ENCODE results near the gene CRB3. TPM values are rescaled to one million over a fixed set of nuclear protein-coding genes. Genes with fewer than 3 reads are reported as not detected.
A peak's percentile ranks its signal among the peaks of the same experiment; 100 is the strongest.

Gene CRB3
- total and polyA plus RNA-seq, 9 of the 15 experiments (the other 6 are each of a cell fraction or from before 2014, with no cell fraction given): 0.49 TPM; not detected in 8

DNA sequence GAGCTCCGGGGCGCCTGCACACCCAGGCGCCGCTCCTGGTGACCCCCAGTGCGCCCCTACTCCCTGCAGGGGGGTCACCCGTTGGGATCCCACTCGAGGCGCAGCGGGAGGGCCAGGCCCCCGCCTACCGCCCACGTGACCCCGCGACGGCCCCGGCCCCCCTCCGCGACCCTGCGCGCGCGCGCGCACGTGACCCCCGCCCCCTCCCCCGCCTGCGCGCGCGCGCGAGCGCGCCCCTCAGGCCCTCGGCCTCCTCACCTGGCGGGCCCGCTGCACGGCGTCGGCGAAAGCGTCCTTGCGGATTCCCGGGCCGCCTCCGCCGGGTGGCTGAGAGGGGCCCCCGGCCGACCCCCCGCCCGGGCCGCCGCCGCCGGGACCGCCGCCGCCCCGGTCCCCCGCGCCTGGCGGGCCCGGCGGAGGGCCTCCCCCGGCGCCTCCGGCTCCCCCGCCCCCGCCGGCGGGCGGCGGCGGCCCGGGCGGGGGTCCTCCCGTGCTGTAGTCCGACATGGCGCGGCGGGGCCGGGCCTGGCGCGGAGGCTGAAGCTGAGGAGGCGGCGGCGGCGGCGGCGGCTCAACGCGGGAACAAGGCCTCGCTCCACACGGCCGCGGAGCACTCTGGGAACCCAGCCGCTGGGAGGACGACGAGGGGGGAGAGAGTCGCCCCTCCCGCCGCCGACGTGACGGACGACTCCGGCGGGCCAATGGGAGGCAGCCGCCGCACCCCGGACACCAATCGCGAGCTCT lies 39.7 kb upstream of the CRB3 start, which contains the start of gene KHSRP (continued):
- TF ChIP-seq, protein P1, sequence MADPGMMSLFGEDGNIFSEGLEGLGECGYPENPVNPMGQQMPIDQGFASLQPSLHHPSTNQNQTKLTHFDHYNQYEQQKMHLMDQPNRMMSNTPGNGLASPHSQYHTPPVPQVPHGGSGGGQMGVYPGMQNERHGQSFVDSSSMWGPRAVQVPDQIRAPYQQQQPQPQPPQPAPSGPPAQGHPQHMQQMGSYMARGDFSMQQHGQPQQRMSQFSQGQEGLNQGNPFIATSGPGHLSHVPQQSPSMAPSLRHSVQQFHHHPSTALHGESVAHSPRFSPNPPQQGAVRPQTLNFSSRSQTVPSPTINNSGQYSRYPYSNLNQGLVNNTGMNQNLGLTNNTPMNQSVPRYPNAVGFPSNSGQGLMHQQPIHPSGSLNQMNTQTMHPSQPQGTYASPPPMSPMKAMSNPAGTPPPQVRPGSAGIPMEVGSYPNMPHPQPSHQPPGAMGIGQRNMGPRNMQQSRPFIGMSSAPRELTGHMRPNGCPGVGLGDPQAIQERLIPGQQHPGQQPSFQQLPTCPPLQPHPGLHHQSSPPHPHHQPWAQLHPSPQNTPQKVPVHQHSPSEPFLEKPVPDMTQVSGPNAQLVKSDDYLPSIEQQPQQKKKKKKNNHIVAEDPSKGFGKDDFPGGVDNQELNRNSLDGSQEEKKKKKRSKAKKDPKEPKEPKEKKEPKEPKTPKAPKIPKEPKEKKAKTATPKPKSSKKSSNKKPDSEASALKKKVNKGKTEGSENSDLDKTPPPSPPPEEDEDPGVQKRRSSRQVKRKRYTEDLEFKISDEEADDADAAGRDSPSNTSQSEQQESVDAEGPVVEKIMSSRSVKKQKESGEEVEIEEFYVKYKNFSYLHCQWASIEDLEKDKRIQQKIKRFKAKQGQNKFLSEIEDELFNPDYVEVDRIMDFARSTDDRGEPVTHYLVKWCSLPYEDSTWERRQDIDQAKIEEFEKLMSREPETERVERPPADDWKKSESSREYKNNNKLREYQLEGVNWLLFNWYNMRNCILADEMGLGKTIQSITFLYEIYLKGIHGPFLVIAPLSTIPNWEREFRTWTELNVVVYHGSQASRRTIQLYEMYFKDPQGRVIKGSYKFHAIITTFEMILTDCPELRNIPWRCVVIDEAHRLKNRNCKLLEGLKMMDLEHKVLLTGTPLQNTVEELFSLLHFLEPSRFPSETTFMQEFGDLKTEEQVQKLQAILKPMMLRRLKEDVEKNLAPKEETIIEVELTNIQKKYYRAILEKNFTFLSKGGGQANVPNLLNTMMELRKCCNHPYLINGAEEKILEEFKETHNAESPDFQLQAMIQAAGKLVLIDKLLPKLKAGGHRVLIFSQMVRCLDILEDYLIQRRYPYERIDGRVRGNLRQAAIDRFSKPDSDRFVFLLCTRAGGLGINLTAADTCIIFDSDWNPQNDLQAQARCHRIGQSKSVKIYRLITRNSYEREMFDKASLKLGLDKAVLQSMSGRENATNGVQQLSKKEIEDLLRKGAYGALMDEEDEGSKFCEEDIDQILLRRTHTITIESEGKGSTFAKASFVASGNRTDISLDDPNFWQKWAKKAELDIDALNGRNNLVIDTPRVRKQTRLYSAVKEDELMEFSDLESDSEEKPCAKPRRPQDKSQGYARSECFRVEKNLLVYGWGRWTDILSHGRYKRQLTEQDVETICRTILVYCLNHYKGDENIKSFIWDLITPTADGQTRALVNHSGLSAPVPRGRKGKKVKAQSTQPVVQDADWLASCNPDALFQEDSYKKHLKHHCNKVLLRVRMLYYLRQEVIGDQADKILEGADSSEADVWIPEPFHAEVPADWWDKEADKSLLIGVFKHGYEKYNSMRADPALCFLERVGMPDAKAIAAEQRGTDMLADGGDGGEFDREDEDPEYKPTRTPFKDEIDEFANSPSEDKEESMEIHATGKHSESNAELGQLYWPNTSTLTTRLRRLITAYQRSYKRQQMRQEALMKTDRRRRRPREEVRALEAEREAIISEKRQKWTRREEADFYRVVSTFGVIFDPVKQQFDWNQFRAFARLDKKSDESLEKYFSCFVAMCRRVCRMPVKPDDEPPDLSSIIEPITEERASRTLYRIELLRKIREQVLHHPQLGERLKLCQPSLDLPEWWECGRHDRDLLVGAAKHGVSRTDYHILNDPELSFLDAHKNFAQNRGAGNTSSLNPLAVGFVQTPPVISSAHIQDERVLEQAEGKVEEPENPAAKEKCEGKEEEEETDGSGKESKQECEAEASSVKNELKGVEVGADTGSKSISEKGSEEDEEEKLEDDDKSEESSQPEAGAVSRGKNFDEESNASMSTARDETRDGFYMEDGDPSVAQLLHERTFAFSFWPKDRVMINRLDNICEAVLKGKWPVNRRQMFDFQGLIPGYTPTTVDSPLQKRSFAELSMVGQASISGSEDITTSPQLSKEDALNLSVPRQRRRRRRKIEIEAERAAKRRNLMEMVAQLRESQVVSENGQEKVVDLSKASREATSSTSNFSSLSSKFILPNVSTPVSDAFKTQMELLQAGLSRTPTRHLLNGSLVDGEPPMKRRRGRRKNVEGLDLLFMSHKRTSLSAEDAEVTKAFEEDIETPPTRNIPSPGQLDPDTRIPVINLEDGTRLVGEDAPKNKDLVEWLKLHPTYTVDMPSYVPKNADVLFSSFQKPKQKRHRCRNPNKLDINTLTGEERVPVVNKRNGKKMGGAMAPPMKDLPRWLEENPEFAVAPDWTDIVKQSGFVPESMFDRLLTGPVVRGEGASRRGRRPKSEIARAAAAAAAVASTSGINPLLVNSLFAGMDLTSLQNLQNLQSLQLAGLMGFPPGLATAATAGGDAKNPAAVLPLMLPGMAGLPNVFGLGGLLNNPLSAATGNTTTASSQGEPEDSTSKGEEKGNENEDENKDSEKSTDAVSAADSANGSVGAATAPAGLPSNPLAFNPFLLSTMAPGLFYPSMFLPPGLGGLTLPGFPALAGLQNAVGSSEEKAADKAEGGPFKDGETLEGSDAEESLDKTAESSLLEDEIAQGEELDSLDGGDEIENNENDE (IDR thresholded peaks at IDR 0.05; ENCODE audit: low read depth, low read length): no peak
- TF ChIP-seq SRSF3 (IDR thresholded peaks at IDR 0.05; ENCODE audit: insufficient read depth, low read length) (no peak), ZNF316 (IDR thresholded peaks at IDR 0.05) (no peak), NONO (IDR thresholded peaks at IDR 0.05; ENCODE audit: low read depth in 2 of 2, low read length in 1 of 2) (0 out of 4 replicates have a peak, but pooled peaks of 1 of the 2 experiments have one; percentile 49), ZNF445 (CRISPR knock-in tag; IDR thresholded peaks at IDR 0.05; ENCODE audit: low read depth) (no peak), CBFA2T3 (IDR thresholded peaks at IDR 0.05) (no peak), HCFC1 (IDR thresholded peaks at IDR 0.05; ENCODE audit: low read depth, low read length) (peak; percentile 38; the same call in 1 of the 2 replicates), U2AF2 (optimal IDR thresholded peaks at IDR 0.05; ENCODE audit: low read depth, low read length) (no peak), MIER1 (IDR thresholded peaks at IDR 0.05; ENCODE audit: low read depth) (no peak), ZNF592 (IDR thresholded peaks at IDR 0.05) (no peak), ZFP36 (IDR thresholded peaks at IDR 0.05; ENCODE audit: low read depth, low read length, partially characterized antibody) (no peak), ZNF263 (CRISPR knock-in tag; IDR thresholded peaks at IDR 0.05; ENCODE audit: borderline replicate concordance) (peak; percentile 94)

All from K562 (cell line).